GM12892 (cell line): ENCODE data around the gene SYT13.

Experiments
- POLR2A ChIP-seq: IDR thresholded peaks from 2 replicates; pipeline ENCODE4 v1.6.1; 2011; ENCODE audit warnings: low read depth, low read length, control low read depth
- POLR2AphosphoS5 ChIP-seq: IDR thresholded peaks from 2 replicates; pipeline ENCODE4 v1.6.1; 2011; ENCODE audit warnings: low read depth, low read length, control low read depth
- TAF1 ChIP-seq: IDR thresholded peaks from 2 replicates; pipeline ENCODE4 v1.6.1; 2011; ENCODE audit warnings: low read depth, mild to moderate bottlenecking, control low read depth, low read length, borderline replicate concordance

DNA sequence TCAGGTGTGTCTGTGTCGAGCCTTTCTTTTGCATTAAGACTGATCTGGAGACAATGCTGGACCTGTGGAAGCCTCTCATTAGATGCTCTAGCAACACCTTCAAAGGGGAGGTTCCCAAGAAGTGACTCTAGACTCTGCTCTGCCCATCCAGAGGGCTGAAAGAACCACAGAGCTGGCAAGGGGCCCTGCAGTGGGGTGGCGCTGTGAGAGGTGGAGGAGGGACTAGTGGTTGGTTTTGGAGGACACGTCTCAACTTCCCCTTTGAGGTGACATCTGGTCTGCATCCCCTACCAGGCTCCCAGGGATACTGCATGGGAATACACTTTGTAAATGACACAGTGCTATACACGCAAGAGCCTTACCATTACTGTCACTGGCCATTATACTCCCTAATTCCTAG, 34.2 kb upstream of the SYT13 start:
- TF ChIP-seq POLR2A (no peak), TAF1 (no peak), POLR2AphosphoS5 (no peak)
